Measurements from ENCODE around the gene RYR3.

RYR3 gene

DNA sequence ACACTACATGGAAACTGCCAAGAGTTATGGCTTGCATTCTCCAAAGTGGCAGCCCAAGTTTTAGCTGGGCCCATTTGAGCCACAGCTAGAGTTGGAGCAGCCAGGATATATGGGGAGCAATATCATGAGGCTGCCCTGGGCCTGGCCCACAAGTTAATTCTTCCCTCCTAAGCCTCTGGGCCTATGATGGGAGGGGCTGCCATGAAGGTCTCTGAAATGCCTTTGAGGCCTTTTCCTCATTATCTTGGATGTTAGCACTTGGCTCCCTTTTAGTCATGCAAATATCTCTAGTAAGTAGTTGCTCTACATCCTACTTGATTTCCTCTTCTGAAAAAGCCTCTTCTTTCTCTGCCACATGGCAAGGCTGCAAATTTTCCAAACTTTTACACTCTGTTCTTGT is 400.0 kb downstream of the RYR3 start:
- DNase-seq (ENCODE audit: low spot score): no peak

GRCh38 chr15:33716025-33716424 is 405.3 kb downstream of the RYR3 start:
- no peak for DNase-seq (ENCODE audit: low spot score)

GRCh38 chr15:33720952-33721351 is 410.2 kb downstream of the RYR3 start:
- DNase-seq (ENCODE audit: low spot score): no peak

DNA sequence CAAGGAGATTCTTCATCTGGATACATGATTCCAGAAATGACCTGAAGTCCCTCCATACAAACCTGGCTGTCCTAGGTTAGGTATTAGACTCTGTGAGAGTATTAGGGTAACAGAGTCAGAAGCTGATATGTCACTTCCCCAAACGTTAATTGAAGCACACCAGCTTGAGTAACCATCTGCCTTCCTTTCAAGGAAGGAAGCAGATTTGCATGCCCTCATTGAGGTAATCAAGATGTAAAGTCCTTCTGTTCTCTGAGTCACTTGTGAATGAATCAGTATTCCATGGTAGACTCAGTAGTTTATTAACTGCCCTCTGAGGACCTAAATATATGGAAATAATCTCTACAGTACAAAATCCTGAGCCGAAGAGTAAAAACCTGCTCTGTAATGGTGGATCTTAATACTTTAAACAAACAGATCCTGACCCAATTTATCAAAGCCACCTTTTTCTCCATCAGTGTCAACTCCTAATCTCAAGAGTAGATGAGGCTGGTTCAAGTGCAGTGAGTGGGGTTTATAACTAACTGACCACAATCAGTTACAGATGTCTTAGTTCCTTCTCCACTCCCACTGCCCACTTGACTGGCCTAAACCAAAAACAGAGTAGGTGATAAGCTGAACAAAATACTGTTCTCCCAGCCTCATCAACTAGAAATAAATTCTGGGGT is 411.4 kb downstream of the RYR3 start:
- DNase-seq (ENCODE audit: low spot score): no peak

GRCh38 chr15:33722673-33723015 is 411.9 kb downstream of the RYR3 start:
- DNase-seq (ENCODE audit: low spot score): no peak

DNA sequence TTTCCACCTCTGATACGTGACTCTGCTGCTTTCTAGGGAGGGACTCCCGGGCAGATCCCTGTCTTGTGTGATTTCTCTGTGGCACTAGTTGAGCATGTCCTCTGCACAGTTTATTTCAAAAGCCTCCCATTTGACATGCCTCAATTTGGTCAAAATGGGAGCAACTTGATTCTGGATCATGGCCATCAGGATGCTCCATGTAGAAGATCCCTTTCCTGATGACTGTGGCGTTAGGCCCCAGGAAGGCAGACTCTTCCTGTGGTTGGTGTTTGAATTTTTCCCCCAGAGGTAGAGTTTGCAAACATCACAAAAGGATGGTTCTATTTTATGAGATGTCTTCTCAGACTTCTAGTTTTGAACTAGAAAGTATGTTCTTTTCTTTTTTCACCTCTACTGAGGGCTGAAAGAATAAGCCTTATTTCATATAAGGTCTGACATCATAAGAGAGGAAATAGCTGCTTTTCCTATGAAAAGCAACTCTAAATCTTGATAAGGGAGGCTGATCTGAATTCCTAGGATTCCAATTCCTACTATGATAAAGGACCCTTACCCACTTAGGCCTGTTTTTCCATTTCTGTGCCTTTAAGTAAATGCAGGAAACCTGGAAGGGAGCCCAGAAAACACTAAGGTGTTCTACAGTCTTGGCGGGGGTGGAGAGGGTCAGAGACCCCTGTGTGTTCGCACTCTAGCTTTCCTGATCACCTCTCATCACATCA is 413.7 kb downstream of the RYR3 start:
- no peak for DNase-seq (ENCODE audit: low spot score)

GRCh38 chr15:33729653-33730052 is 418.9 kb downstream of the RYR3 start:
- no peak for DNase-seq (ENCODE audit: low spot score)

DNA sequence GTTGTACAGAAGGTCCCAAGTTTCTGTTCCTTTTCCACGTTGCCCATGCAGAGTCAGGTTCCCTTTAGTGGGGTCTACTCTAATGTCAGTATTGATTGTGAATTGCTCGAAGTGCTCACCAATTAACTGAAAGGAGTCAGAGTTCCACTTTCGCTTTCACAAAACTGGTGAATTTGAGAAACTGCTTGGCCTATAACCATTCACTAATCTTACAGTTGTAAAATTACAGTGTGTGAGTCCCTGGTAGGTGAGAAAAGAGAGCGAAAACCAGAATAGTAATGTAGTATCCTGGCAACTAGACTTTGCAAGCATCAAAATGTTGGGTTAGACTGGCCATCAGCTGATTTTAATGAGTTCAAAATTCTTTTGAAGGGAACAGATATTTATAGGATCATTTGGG is 420.0 kb downstream of the RYR3 start:
- DNase-seq (ENCODE audit: low spot score): no peak

DNA sequence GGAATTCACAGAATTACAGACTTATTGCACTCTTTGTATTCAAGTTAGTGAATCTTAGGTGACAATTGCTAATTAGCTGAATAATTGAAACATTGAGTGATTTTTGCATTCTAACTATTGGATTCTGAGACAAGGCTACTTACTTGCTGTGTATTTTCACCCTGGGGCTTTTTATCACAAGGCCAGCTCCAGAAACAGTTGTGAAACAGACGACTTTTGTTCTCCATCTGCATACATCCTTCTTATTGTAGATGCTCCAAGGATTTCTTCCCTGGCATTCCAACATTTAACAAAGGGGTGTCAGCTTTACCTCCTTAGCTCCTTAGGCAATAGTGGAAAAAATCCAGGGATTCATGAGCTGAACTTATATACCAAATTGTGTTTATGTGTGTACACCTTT is 424.4 kb downstream of the RYR3 start:
- no peak for DNase-seq (ENCODE audit: low spot score)

DNA sequence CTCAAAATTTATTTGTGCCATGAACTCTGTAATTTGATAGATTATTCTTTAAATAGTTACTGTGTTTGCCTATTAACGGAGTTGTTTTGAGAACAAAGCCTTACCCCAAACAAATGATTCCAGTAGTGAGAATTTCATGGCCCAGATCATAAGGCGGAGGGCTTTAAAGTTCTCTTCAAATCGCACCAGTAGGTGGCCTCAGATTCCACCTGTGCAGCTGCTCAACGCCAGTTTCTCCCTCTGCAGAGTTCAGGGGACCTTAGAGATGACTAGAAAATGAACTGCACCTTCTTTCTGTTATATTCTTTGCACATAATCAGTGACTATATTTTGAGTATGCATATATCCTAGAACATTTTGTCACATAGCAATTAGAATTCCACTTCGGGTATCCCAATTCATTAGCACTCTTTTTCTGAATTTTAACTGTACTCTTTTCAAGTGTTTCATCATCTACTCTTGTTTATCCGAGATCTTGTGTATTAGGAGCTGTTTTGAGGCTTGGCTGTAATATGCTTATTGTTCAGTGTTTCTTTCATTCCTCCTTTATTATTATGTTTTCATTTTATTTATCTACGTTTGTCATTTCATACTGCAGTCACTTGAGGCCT is 425.0 kb downstream of the RYR3 start:
- peak; percentile 22 for DNase-seq (ENCODE audit: low spot score)

- DNase-seq (ENCODE audit: low spot score): peak; percentile 53
Observed at GRCh38 chr15:33737687-33738601, 427.2 kb downstream of the RYR3 start.

DNA sequence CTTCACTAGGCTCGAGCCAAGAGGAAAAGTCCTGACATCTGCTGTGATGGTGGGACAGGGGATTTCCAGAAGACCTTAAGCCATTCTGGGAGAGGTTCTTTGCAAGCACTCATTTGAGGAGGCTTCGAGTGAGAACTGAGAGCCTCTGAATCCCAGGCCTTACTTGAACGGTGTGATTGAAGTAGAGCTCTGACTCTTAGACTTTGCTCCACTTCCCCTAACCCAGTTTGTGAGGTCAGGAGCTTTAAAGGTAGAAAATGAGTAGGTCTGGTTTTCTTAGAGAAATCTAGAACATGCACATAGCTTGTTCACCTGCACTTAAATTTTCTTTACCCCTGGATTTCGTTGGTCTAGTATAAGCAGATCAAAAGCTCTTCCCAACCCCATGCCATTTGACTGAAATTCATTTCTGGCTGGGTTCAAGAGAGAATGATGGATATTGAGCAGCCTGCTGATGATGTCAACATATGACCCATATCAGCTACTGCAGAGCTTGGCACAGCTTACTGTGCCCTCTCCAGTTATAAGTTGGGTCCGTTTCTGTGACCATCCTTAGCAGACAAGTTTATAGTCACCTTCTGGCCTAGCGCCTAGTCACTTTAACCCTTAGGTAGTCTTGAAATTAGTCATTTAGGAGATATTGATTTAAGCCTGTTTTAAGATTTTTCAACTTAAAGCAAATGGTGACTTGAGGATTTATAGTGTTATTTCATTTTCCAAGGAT is 428.3 kb downstream of the RYR3 start:
- DNase-seq (ENCODE audit: low spot score): no peak

DNA sequence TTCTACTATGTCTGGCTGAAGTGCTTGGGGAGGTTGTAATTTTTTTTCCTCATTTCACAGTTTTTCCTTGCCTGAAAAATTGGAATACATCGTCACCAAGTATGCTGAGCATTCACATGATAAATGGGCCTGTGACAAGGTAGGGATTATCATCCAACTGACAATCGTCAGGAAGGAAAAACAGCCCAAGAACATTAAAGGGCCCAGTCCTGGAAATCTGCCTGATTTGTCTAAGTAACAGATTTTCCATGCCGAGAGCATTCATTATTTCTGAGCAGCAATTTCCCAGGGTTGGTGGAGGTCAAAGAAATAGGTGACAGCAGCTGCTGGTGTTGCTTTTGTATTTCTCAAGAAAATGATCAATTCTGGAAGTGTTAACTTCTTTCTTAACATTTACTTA is 431.5 kb downstream of the RYR3 start:
- no peak for DNase-seq (ENCODE audit: low spot score)

DNA sequence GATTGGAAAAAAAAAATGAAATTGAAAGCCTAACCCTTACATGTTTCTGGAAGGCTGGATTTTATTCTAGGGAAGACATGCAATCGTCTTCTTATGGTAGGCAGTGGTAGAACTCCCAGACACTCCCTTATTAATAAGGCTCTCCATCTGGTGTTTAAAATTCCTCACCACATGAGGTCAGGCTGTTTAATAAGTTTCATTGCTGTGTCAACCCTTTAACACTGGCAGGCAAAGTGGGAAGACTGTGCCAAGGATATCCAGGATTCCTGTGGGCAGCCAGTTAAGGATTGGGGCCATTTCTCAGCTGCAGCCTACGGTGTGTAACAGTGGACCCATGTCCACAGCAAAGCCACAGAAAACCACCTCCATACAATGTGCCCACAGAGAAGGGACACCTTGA is 432.0 kb downstream of the RYR3 start:
- peak; percentile 39 for DNase-seq (ENCODE audit: low spot score)

DNA sequence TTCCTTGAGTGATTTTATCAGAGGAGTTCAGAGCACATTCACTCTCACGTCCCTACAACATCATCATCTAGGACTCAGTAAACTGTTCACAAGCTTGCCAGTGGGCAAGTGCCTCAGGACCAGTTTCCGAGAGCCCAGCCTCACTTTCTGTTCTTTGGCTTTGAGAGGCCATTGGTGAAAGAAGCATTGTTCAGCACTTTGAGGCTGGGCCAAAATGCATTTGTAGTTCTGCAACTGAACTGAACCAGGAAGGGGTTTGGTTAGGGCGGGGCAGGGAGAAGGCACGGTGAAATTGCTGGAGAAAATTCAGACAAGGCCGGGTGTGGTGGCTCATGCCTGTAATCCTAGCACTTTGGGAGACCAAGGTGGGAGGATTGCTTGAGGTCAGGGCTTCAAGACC is 435.4 kb downstream of the RYR3 start:
- DNase-seq (ENCODE audit: low spot score): peak; percentile 55

DNA sequence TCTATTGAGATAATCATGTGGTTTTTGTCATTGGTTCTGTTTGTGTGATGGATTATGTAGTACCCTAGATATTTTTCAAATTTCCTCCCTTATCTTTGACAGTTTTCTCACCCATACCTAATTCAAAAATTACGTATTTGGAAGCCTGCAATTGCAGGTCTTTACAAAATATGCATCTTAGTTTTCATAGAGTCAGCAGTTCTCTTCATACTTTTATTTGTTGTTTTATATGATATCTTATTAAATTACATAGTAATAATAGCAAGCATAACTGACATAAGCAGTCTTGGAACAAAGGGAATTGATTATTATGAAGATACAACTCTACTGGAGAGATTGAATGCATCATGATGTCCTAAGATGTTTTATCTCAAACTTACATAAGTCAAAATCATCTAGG is 442.2 kb downstream of the RYR3 start:
- no peak for DNase-seq (ENCODE audit: low spot score)

GRCh38 chr15:33754242-33754641 is 443.5 kb downstream of the RYR3 start:
- DNase-seq (ENCODE audit: low spot score): no peak

DNA sequence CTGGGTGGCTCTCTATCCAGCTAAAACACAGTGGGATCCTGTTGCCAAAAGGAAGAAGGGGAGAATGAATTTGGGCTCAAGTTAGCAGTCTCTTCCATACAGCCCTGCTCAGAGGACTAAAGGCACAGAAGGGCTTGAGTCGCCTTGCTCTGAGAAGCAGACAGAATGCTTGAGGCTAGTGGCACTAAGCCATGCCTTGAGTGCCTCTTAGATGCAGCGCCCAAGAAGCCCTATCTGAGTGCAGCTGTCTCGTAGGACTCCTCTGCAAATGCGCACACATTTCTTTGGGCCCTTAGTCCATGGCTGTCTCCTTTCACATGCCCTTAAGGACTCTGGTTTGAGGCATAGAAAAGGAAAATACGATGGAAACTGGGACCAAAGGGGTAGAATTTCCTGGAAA is 446.2 kb downstream of the RYR3 start:
- DNase-seq (ENCODE audit: low spot score): no peak

DNA sequence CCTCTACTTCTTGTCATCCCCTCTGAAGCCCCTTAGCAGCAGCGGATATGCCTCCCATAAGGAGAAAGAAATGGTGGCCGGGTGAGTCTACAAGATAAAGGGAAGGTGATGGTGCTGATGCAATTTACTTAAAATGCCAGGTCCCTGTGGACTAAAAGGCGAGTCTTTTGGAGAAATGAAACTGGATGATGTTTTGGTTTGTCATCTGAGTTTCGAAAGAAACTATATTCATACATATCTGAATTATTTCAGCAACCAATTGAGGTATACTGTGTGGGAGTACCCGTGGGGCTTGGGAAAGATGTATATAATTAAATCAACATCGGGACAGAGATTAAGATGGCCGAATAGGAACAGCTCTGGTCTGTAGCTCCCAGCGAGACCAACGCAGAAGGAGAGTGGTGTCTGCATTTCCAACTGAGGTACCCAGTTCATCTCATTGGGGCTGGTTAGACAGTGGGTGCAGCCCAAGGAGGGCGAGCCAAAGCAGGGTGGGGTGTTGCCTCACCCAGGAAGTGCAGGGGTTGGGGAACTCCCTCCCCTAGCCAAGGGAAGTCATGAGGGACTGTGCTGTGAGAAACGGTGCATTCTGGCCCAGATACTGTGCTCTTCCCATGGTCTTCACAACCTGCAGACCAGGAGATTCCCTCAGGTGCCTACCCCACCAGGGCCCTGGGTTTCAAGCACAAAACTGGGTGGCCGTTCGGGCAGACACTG is 446.9 kb downstream of the RYR3 start:
- DNase-seq (ENCODE audit: low spot score): no peak

- DNase-seq (ENCODE audit: low spot score): no peak
Observed at GRCh38 chr15:33766389-33766788, 455.6 kb downstream of the RYR3 start.

GRCh38 chr15:33768670-33769190 is 458.0 kb downstream of the RYR3 start:
- no peak for DNase-seq (ENCODE audit: low spot score)

Data from pons (tissue), 1 donor.